IPS DF 4.7 (cell line): ENCODE data around the gene COG7.

ENCODE experiments used
- DNase-seq: peaks from one replicate; pipeline ENCODE4 v3.0.0-alpha.2; 2013; ENCODE audit warnings: low spot score; ENCODE audit errors: extremely low read depth

The COG7 gene

DNA sequence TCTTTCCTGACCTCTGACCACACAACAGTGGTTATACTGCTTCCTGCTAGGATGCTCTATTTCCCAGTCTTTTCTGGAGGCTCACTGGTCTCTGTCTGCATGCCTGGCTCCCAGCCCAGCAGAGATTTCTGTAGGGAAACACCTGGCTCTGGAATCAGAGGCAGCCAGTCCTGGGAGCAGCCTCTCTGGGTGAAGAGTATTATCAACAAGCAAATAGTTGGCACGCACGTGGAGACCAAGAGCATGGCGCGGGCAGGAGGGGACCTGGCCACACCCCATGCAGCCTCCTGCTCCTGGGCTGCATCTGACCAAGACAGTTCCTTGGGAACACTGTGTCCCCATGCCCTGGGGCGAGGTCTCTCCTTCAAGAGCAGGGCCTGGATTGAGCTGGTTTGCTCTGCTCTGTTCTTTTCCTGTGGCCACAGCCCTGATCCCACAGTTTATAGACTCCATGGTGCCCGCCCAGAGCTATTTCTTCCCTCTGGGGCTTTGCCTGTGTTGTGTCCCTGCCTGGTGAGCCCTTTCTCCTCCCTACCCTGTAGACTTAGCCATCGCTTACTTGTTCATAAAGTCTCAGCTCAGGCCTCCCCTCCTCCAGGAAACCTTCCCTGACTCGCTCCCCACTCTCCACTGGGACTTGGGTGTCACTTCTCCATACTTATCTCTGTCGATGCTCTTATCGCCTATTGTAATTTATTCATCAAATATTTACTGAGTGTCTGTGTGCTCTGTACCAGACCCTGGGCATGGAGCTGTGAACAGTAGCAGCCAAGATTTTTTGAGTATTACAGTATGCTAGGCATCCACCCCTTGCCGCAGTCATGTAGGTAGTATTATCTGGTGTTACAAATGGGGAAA lies 90.3 kb downstream of the COG7 start:
- DNase-seq: no peak

DNA sequence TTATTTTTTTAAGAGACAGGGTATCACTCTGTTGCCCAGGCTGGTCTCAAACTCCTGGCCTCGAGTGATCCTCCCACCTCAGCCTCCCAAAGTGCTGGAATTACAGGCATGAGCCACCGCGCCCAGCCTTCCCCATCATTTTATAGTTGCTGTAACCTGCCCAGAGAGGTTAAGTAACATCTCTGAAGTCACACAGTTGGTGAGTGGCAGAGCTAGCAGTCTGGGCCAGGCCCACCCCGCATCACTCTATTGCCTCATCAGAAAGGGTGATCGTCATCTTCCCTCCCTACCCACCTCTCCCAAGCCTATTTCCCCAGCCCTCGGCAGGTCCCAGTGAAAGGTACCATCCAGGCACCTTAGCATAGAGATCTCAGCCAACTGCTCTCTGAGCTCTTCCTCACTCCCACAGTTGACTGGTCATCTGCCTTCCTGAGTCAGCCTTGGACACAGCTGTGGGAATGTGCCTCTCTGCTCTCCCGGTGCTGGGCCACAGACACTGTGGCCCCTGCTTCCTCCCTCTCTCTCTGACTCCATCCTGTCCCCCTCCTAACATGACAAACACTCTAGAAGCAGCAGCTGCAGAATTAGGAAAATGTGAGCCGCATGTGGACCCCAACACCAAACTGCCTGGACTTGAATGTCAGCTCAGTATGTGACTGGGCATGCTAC lies 93.8 kb downstream of the COG7 start:
- no peak for DNase-seq

DNA sequence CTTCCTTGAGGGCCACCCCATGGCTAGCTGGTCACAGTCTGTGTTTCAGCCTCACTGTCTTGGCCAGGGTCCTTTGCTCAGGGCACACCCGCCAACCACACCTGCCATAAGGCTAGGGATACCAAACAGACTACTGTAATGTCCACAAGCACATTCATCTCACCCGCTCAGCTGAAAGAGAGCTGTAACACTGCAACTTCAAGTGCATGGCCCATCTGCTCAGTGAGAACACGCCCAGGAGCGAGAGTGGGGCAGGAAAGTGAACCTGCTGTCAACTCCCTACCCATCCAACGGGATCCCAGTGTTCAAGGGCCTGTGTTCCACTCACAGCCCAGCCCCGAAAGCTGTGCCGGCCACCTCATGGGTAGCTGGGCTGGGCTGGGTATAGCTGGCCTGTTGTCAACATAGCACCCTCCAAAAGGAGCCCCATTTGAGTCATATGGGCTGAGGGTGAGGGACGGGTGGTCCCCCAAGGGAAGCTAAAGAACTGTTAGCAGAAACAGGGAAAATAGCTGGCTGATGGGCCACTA lies 95.2 kb downstream of the COG7 start:
- no peak for DNase-seq

DNA sequence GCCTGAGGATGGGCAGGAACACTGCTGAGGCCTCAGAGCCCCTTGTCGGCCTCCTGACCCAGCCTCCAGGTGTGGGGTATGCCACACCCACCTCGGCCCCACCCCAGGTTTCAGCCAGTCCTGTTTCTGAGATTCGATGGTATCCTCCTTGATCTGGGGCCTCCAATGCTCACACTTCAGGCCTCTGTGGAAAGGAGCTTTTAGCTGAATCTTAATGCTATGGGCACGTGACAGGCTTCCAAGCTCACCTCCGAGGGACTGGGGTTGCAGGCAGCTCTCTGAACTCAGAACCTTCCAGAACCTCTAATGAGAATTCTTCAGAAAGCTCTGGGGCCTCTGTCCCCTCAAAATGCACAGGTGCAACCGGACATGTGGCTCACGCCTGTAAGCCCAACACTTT lies 96.0 kb downstream of the COG7 start:
- no peak for DNase-seq

DNA sequence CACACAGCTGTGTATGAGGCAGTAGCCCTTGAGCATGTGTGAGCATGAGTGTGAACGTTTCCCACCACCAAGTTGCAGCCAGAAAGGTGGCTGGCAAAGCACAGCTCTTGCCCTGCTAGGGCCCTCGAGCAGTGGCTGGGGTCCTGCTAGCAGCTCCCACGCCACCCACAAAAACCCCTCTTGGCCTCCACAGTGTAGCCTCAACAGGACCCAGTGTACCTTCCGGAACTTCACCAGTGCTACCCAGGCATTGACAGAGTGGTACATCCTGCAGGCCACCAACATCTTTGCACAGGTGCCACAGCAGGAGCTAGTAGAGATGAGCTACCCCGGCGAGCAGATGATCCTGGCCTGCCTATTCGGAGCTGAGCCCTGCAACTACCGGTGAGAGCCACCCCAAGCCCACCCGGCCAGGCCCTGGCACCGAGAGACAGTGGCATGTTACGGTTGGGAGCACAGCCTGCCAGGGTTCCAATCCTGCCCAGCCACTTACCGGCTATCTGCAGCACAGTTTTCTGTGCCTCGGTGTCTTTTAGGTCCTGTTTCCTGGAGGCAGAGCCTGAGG lies 97.8 kb downstream of the COG7 start:
- DNase-seq: no peak

DNA sequence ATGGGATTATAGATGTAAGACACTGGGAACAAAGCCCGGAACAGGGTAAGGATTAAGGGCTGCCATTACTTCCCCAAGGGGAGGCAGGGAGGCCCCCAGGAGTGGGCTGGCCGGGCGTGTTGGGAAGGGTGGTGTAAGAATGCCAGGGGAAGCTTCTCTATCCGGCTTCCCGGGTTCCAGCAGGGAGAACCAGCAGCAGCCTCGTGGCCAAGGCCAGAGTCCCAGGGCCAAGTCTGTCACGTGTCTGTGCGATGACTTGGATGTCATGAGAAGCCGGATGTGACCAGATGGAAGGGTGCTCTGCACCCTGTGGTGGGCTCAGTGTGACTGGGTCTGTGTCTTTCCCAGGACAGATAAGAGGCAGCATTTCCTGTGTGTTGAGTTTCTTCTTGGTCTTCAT lies 98.7 kb downstream of the COG7 start:
- DNase-seq: no peak

DNA sequence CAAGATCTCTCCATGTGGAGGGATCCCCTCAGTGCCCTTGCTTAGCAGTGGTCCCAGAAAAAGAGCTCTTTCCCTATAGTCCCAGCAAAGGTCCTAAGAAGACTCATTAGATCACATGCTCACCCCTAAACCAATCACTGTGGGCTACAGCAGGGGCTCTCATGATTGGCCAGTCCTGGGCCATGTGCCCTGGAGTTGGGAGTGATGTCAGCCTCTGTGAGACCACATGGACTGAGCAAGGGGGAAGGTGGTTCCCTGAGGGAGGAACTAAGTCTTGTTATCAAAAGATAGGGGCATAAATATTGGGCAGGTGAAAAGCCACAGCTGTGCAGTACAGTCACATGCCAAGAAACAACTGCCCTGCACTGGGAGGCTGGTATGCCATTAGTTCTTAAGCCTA lies 99.5 kb downstream of the COG7 start:
- no peak for DNase-seq

DNA sequence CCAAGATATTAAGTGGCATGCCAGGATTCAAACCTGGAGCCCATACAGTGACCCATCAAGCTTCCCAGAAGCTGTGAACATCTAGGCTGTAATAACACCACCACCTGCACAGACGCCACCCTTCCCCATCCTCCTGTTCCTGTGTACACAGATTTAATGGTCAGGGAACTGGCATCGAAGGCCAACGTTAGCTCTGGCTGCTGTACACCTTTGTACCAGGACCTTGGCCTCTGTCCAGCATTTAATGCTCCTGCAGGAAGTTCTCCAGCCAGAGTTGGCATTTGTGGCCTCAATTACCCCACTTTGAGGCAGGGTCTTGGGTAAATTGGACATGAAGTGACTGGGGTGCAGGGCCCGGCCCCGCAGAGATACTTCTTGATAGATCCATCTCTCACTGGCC lies 101.6 kb downstream of the COG7 start:
- DNase-seq: no peak

DNA sequence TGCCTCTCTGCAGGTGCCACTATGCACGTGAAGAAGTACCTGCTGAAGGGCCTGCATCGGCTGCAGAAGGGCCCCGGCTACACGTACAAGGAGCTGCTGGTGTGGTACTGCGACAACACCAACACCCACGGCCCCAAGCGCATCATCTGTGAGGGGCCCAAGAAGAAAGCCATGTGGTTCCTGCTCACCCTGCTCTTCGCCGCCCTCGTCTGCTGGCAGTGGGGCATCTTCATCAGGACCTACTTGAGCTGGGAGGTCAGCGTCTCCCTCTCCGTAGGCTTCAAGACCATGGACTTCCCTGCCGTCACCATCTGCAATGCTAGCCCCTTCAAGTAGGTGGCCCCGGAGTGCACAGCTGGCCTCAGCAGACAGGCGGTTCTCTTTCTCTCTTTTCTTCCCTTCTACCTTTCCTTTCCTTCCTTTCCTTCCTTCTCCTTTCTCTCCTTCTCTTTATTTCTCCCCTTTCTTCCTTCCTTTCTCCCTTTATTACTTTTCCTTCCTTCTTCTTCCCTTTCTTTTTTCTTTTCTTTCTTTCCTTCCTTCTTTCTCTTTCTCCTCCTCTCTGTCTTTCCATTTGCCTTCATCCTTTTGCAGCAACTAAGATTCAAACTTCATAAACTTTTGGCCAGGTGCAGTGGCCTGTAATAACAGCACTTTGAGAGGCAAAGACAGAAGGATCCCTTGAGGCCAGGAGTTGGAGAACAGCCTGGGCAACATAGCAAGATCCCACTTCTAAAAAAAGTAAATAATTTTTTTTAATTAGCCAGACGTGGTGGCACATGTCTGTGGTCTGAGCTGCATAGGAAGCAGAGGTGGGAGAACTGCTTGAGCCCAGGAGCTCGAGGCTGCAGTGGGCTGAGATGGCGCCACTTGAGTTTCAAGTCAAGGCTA lies 104.2 kb downstream of the COG7 start:
- no peak for DNase-seq

DNA sequence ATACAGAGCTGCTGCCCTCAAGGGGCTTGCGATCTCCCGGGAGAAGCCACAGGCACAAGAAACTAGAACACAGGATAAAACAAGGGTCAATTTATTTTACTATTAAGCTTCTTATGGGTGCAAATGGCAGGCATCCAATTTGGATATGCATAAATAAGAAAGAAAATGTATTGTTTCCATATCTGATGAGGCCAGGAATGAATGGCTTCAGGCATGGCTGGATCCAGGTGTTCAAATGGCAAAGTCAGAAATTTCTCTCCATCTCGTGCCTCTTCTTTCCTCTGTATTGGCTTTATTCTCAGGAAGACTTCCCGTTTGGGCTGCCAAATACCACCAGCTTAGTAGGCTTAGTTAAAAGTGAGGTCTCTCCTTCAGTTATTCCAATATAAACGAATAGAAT lies 107.8 kb downstream of the COG7 start:
- no peak for DNase-seq

DNA sequence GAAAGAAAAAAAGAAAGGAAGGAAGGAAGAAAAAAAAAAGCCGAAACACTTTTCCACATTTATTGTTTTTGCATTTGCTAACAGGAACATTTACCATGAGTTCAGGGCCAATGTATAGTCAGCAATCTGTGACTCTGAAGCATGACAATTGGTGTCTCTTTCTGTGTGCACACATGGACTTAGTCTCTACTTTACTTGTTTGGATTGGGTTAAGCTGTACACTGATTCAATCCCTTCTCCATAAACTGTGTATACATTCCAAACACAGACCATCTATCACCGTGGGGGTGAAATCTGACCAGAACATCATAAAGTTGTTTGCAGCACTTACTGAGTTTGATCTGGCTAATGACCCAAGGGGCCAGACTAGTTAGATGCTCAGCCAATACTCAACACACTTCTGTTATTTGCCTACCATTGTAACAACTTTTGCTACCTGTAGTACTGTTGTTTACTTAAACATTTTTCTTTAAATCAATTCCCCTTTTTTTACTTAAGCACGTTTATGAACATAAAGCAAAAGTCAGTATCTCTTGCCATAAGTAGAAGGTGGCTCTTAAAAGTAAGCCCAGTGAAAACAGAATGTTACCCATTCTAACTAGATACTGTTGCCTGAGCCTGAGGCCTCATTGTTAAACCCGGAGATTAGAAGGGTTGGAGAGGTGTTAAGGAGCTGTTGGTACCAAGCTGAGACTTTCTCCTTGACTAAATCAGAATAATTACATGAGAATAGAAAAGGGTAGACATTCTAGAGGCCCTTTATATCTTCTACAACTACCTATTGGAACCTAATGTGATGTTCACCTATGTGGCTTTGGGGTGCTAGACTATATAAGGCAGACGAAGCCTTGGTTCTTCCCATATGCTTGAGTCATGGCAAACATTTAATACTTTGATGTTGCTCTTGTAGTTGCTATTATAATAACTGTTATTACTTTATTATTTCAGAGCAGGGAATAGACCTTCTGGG lies 109.1 kb downstream of the COG7 start:
- no peak for DNase-seq

DNA sequence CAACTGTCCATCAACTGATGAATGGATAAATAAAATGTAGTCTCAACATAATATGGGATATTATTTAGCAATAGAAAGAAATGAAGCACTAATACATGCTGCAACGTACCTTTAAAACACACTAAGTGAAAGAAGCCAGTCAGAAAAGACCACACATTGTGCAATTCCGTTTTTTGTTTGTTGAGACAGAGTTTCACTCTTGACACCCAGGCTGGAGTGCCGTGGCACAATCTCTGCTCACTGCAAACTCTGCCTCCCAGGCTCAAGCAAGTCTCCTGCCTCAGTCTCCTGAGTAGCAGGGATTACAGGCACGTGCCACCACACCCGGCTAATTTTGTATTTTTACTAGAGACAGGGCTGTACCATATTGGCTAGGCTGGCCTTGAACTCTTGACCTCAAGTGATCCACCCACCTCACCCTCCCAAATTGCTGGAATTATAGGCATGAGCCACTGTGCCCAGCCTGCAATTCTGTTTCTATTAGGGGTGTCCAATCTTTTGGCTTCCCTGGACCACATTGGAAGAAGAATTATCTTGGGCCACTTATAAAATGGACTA lies 110.8 kb downstream of the COG7 start:
- DNase-seq: no peak

DNA sequence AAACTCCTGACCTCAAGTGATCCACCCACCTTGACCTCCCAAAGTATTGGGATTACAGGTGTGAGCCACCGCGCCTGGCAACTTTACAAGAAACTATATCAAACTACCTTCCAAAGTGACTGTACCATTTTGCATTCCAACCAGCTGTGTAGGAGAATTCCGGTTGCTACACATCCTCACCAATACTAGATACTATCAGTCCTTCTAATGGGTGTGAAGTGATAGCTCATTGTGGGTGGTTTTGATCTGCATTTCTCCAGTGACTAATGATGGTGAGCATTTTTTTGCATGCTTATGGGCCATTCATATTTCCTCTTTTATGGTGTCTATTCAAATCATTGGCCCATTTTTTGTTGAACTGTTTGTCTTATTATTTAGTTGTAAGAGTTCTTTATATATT lies 113.2 kb downstream of the COG7 start:
- no peak for DNase-seq
